IPS DF 4.7 (cell line): ENCODE data around the gene MRC2.

Source experiments
- DNase-seq: peaks from one replicate; pipeline ENCODE4 v3.0.0-alpha.2; 2013; ENCODE audit warnings: low spot score; ENCODE audit errors: extremely low read depth

MRC2 gene

GRCh38 chr17:62662855-62663254, 35.4 kb downstream of the MRC2 start:
- DNase-seq = no peak

- DNase-seq = no peak
Measured at GRCh38 chr17:62663304-62663703, 35.8 kb downstream of the MRC2 start.

- DNase-seq = no peak
Measured at GRCh38 chr17:62664336-62665120, 37.1 kb downstream of the MRC2 start.

GRCh38 chr17:62665599-62665998, 38.1 kb downstream of the MRC2 start:
- DNase-seq = no peak

GRCh38 chr17:62666061-62666800, 38.8 kb downstream of the MRC2 start:
- no peak for DNase-seq

- no peak for DNase-seq
Measured at GRCh38 chr17:62666801-62667591, 39.5 kb downstream of the MRC2 start.

- DNase-seq = no peak
Measured at GRCh38 chr17:62668091-62668804, 40.8 kb downstream of the MRC2 start.

- DNase-seq = no peak
Measured at GRCh38 chr17:62670202-62670821, 42.8 kb downstream of the MRC2 start.

GRCh38 chr17:62671553-62671952, 44.1 kb downstream of the MRC2 start:
- no peak for DNase-seq

GRCh38 chr17:62672957-62673356, 45.5 kb downstream of the MRC2 start:
- DNase-seq = no peak

GRCh38 chr17:62673614-62674362, 46.3 kb downstream of the MRC2 start:
- DNase-seq = no peak

- no peak for DNase-seq
Measured at GRCh38 chr17:62674363-62674739, 46.9 kb downstream of the MRC2 start.

GRCh38 chr17:62674841-62675240, 47.4 kb downstream of the MRC2 start:
- no peak for DNase-seq

GRCh38 chr17:62675260-62675659, 47.8 kb downstream of the MRC2 start:
- DNase-seq = no peak

- no peak for DNase-seq
Measured at GRCh38 chr17:62675701-62676100, 48.2 kb downstream of the MRC2 start.

GRCh38 chr17:62676231-62676943, 48.9 kb downstream of the MRC2 start:
- no peak for DNase-seq

- no peak for DNase-seq
Measured at GRCh38 chr17:62676952-62677596, 49.6 kb downstream of the MRC2 start.

GRCh38 chr17:62678214-62678919, 50.9 kb downstream of the MRC2 start:
- DNase-seq = no peak
